Middle frontal gyrus (tissue), 1 donor: ENCODE results near the gene WWOX.

Experiments used
- DNase-seq: peaks from one replicate; pipeline ENCODE4 v3.0.0-alpha.2; 2015; ENCODE audit warnings: low spot score; ENCODE audit errors: extremely low spot score

WWOX gene

GRCh38 chr16:78390092-78390491 is 290.6 kb downstream of the WWOX start:
- no peak for DNase-seq

GRCh38 chr16:78390508-78391324 is 291.3 kb downstream of the WWOX start:
- DNase-seq = no peak

- no peak for DNase-seq
Measured at GRCh38 chr16:78392585-78393195, 293.2 kb downstream of the WWOX start.

DNA sequence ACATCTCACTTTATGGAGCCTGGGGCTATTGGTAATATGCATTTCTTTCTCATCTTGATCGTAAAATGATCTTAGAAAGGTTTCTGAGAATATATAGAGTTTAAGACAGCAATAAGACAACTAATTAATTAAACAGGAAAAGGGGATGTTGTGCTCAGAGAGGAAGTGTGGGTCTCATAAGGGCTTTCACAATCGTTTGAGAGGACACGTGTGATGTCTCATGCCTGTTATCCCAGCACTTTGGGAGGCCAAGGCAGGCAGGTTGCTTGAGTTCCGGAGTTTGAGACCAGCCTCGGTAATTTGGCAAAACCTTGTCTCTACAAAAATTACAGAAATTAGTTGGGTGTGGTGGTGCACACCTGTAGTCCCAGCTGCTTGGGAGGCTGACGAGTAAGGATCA is 295.6 kb downstream of the WWOX start:
- no peak for DNase-seq

DNA sequence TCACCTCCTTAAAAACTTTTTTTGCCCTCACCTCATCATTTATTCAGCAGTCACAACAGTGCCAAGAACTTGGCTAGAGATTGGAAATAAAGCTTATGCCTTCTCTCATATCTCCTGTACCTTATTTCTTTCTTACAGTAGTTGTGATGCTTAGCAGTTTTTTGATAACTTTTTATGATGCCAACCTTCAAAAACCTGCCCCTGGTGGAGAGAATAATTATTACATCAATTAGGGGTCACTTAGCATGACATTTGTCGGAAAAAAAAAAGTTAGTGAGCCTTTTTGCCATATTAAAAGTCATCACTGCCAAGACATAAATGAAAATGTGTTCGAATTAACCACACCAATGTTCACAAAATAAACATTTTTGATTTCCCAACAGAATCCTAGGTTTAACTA is 296.6 kb downstream of the WWOX start:
- DNase-seq = no peak

- no peak for DNase-seq
Measured at GRCh38 chr16:78396673-78397072, 297.2 kb downstream of the WWOX start.

GRCh38 chr16:78399384-78399783 is 299.9 kb downstream of the WWOX start:
- no peak for DNase-seq

DNA sequence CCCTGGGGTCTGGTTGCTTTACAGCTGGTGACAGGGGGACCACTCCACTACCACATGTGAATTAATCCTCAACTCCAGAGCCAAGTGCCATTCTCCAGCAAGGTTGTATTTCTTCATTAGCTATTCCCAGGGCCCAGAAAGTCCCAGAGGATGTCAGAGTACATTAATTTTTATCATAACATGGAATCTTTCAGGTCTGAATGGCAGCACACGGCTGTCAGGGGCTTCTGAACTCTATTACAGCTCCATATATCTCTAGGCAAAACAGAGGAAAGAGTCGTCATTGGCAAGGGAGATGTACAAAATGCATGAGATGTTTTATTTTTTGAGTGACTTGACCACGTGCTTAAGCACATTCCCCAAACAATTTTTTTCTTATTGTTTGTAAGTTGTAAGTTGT is 303.4 kb downstream of the WWOX start:
- no peak for DNase-seq

DNA sequence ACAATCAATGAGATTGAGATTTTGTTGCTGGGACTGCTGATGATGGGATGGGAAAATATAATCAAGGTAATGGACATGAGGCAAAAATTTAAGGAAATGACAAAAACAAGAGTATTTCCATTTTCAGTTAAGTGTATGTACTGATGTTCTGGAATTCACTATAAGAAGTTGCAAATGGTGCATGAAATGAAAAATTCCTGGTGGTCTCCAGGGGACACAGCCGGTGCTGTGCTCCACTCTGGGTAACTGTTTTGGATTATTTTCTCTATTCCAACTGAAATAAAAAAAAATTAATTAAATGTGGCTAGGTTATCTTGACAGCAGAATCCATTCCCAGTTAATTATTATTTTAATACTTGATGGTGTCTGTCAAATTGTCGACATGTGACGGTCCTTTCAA is 305.6 kb downstream of the WWOX start:
- no peak for DNase-seq

DNA sequence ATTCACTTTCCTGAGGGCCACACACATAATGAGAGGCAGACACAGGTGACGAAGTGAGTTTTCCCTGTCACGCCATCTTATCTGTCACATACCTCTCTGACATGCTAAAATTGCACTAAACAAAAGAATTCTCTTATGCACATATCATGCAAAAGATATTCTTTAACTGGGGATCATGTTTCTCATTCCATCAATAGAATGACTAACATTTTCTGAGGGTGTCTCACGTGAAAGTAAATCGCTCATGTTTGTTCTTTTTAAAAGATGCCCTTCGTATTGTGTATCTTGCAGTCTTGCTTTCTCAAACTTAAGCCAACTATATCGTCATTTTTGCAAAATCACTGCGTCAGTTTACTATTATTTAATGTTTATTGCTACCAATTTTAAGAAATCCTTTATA is 306.4 kb downstream of the WWOX start:
- no peak for DNase-seq

- no peak for DNase-seq
Measured at GRCh38 chr16:78407191-78407590, 307.7 kb downstream of the WWOX start.

GRCh38 chr16:78413651-78414050 is 314.2 kb downstream of the WWOX start:
- DNase-seq = no peak

GRCh38 chr16:78415013-78415412 is 315.6 kb downstream of the WWOX start:
- DNase-seq = no peak

- DNase-seq = no peak
Measured at GRCh38 chr16:78415669-78416068, 316.2 kb downstream of the WWOX start.

- no peak for DNase-seq
Measured at GRCh38 chr16:78416400-78416799, 316.9 kb downstream of the WWOX start.

- DNase-seq = no peak
Measured at GRCh38 chr16:78421181-78421708, 321.8 kb downstream of the WWOX start.

- DNase-seq = no peak
Measured at GRCh38 chr16:78425281-78425680, 325.8 kb downstream of the WWOX start.

DNA sequence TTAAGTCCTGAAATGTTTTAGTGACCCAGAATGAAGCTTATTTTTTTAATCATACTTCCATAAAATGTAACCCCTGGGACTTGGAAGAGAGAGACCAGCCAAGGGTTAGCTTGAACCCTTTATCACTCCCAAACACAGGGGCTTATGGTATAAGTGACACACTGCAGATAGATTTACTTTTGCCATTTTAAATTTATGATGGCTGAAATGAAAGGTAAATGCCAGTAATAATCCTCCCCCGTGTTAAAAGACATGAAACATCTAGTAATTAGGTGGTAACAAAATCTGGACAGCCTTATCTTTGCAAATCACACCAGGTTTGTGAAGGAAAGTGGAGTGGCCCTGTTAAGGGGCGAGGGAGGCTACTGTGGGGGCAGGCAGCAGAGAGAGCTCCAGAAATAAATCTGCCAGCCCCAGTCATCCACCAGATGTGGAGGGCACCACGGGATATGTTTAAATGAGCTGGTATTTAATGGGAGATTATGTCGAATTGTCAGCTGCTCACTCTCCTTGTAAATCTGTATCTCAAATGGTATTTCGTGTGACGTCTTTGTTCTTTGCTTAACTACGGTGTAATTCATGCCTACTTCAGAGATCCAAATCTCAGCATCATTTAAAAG is 326.5 kb downstream of the WWOX start:
- DNase-seq = no peak

DNA sequence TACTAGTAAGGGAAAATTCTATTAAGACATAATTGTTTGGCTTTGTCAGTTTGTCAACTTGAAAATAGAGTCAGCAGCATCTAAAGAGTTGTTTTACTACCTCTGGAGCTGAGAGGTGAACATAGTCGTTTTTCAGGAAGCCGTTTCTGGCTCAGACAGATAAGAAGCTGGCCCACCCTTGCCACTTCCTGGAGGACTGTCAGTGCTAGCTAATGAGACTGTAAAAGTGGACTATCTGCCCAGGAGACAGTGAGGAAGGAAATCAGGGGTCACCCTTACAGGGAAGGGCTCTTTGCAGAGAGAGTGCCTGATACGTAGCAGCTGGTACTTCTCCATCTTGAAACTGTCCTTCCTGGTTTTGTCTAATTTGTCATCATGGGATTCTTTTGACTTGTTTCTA is 328.7 kb downstream of the WWOX start:
- DNase-seq = no peak

DNA sequence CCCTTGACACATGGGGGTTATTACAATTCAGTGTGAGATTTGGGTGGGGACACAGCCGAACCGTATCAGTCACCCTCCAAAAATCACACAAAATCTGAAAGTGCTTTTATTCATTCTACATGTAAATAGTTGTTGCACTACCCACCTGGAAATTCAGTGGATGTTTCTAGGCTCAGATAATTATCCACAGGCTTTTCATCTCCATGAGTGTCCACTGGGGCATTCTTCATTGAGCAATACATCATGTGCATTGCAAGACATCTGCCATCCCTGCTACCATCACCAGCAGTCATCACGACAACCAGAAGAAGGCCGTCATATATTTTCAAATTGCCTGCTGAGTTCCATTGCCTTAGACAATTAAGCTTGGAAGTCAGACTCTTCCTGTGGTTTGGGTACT is 330.8 kb downstream of the WWOX start:
- no peak for DNase-seq

- no peak for DNase-seq
Measured at GRCh38 chr16:78431004-78431670, 331.7 kb downstream of the WWOX start.

DNA sequence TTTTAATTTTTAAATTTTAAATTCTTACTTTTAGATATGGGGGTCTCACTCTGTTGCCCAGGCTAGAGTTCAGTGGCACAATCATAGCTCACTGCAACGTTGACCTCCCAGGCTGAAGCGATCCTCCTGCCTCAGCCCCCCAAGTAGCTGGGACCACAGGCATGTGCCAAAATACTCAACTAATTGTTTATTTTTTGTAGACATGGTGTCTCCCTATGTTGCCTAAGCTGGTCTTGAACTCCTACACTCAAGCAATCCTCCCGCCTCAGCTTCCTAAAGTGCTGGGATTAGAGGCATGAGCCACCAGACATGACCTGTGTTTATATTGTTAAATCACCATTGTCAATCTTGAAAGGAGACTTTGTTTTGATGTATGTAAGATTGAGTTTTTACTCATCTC is 332.2 kb downstream of the WWOX start:
- DNase-seq = no peak
